GM18909 (cell line): Measurements from ENCODE around the gene SKA1.

Experiments
- ATAC-seq: cut with Tn5 transposase; IDR thresholded peaks from one replicate; pipeline ENCODE4 v1.9.1; 2021; ENCODE audit warnings: mild to moderate bottlenecking; ENCODE audit not compliant: unreplicated experiment, poor library complexity

Gene SKA1, protein sequence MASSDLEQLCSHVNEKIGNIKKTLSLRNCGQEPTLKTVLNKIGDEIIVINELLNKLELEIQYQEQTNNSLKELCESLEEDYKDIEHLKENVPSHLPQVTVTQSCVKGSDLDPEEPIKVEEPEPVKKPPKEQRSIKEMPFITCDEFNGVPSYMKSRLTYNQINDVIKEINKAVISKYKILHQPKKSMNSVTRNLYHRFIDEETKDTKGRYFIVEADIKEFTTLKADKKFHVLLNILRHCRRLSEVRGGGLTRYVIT

DNA sequence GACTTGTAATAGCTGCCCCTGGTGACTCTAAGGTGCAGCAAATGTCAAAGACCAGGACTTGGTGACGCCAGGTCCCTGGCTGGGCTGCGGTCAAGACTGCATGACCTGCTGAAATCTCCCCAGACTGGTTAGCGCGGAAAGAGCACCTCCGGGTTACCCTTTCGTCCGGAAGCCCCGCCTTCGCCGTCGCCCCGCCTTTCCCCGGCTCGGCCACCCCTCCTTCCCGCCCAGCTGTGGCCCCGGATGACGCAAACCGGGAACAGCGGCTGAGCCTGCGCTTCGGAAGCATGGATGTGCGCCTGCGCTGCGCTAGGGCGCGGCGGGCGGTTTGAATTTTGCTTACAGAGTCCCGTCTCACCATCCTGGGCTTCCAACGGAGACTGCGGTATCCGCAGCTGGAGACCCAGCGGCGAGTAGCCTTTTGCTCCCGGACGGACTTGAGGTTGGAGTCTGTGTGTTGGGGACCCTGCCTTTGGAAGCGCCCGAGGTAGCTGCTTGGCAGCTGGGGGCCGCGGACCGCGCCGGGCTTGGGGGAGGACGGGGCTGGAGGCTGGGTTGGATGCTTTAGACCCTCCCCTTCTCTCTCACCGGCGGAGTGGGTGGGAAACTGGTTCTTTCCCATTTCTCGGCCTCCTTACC lies at the start of gene SKA1:
TSS of gene SKA1 (plus strand) at position 294 of the 639 bp plus-strand sequence. CDS start 785 bp downstream, outside the sequence.
- peak; percentile 97 for ATAC-seq

DNA sequence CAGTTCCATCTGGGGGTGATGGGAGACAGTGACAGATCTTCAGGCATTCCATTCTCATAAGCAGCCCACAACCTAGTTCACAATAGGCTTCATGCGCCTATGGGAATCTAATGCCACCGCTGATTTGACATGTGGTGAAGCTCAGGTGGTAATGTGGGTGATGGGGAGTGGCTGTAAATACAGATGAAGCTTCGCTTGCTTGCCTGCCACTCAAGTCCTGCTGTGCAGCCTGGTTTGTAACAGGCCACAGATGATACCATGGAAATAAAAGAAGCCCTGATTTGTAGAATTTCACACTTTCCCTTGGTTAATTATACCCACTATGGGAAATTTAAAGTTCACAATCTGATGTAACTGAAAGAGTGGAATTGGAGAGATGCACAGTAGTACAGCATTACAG lies 46.9 kb upstream of the SKA1 start:
- ATAC-seq = no peak

DNA sequence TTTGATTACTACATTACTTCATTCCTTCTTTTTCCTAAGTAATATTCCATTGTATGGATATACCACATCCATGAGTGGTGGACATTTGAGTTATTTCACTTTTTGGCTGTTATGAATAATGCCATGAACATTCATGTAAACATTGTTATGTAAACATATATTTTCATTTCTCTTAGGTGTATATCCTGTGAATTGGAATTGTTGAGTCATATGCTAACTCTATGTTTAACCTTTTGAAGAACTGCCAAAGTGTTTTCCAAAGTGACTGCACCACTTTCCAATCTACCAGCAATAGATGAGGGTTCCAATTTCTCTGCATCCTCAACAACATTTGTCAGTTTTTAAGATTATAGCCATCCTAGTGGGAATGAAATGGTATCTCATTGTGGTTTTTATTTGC lies 44.7 kb upstream of the SKA1 start:
- no peak for ATAC-seq

DNA sequence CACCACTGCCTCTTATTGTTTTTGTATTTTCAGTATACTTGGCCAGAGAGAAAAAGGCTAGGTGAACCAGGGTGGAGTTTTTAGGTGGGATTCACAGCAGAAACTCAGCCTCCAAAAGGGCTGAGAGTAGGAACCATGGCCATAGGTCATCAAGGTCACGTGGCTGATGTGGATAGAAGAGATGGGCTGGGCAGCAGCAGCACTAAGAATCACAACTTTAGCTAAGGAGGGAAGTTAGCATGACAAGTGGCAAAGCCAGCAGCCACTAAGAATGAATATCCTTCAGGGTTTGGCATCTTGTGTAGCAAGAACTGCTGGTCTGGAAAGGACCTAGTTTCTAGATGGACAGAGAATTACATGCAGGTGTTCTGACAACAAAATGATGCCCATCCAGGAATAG lies 43.2 kb upstream of the SKA1 start:
- ATAC-seq = no peak

- peak; percentile 77 for ATAC-seq
Observed at GRCh38 chr18:50334546-50335152, 40.2 kb upstream of the SKA1 start.

DNA sequence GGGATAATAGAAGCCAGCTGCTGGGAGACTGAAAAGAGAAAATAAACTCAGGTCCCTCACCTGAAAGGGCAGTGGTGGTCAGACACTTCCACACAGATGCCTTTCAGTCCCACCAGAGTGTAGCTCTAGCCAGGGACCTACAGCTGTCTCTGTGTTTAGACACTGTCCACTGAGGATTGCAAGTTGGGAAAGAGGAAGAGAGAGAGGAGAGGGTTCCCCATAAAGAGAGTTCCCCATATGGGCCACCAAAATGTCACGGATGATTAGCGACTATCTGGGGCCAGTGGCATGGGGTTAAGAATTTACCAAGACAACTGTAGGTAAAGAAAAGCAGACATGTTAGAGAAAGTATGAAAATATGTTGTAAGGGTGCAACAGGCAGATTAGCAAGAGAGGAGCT lies 36.7 kb upstream of the SKA1 start:
- ATAC-seq = no peak

GRCh38 chr18:50338715-50339114 lies 36.1 kb upstream of the SKA1 start:
- no peak for ATAC-seq

DNA sequence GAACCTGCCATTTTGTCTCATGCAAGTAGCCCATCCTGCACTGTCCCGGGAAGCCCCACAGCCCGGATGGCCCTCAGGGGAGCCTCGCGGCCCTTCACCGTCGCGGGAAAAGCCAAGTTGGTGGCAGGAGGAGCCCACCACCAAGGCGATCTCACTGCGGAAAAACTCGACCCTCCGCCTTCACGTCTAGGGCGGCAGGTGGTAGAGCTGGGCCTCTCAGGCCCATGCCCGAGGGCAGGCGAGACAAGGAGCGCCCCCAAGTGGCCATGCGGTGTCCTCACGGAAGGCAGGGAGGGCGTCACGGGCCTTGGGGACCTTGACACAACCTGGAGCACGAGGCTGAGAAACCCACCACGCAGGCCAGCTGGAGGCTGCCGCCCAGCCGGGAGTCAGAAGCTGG lies 34.8 kb upstream of the SKA1 start:
- ATAC-seq = no peak

DNA sequence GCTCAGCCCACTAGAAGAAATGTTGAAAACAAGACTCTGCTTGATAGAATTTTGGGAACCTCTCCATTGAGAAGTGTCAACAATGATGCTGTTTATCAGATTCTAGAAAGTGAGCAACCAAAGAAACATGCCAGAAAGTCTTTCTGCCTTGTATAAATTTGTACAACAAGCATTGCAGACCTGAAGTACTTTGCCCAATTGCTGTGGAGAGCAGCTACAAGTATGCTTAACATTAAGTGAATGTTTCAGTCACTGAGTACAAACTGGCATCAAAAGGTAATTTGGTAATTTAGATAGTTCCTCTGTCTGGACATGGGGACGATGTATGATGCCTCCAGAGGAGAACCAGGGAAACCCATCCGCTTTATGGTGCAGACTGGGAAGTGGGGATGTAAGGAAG lies 33.4 kb upstream of the SKA1 start:
- ATAC-seq = no peak

DNA sequence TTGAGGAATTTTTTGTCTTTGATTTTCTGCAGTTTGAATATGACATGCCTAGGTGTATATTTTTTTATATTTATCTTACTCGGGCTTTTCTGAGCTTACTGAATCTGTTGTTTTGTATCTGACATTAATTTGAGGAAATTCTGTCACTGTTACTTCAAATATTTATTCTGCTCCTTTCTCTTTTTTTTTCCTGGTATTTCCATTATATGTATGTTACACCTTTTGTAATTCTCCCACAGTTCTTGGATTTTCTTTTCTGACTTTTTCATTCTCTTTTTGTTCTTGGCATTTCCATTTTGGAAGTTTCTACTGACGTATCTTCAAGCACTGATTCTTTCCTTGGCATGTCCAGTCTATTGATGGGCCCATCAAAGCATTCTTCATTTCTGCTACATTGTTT lies 24.1 kb upstream of the SKA1 start:
- no peak for ATAC-seq

GRCh38 chr18:50356036-50356945 lies 18.6 kb upstream of the SKA1 start:
- ATAC-seq = peak; percentile 78

- no peak for ATAC-seq
Observed at GRCh38 chr18:50358844-50359243, 16.0 kb upstream of the SKA1 start.

GRCh38 chr18:50359806-50360205 lies 15.0 kb upstream of the SKA1 start:
- no peak for ATAC-seq

- ATAC-seq = no peak
Observed at GRCh38 chr18:50360611-50361010, 14.2 kb upstream of the SKA1 start.

GRCh38 chr18:50369672-50370071 lies 5.2 kb upstream of the SKA1 start:
- no peak for ATAC-seq

GRCh38 chr18:50372743-50373142 lies 2.1 kb upstream of the SKA1 start:
- ATAC-seq = no peak

DNA sequence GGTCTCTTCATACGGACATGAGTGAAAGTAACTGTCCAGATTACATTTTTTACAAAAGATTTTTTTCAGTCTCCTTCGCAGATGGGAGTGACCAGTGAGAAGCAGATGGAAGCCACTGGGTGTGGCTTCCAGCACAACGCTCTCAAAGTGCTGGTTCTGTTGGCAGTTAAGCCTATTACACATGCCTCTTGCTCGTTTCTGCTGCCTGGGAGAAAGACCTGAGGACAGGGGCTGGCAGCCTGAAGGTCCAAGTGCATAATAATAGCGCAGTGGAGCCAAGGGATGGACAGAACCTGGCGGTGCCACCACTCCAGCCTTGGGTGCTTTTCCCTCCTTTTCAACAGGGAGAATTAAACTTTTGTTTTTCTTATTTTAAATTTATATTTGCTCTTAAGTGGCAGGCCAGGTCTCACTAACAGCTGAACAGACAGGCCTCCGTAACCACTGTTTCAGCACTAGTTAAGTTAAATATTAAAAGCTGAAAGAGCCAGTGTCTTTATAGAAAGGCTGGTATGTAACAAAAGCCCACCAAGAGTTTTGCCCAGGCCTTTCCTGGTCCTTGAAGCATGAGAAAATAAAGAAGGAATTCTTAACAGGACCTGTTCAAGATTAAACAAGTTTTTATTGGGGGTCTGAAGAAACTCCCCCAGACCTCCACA lies 1.2 kb upstream of the SKA1 start:
- ATAC-seq = no peak

GRCh38 chr18:50374220-50374752 lies 560 bp upstream of the SKA1 start:
- no peak for ATAC-seq

- ATAC-seq = no peak
Observed at GRCh38 chr18:50377061-50377798, 2.4 kb downstream of the SKA1 start.
